KMS-11 (cell line): ENCODE results near the gene CASP14.

Source experiments
- H2AFZ ChIP-seq: fragments of 200-600 bp; sonication (generic); 2 replicates; pipeline ENCODE4 v1.6.1; 2016; ENCODE audit warnings: antibody characterized with exemption, mixed run types, low read depth
- H3K27ac ChIP-seq: fragments of 200-600 bp; sonication (generic); 2 replicates; pipeline ENCODE4 v1.6.1; 2016; ENCODE audit warnings: mild to moderate bottlenecking, mixed run types
- H3K27me3 ChIP-seq: fragments of 200-600 bp; sonication (generic); 2 replicates; pipeline ENCODE4 v1.6.1; 2017; ENCODE audit warnings: mild to moderate bottlenecking, low read depth, mixed run types, moderate library complexity; ENCODE audit not compliant: insufficient read depth
- H3K36me3 ChIP-seq: fragments of 200-600 bp; sonication (generic); 2 replicates; pipeline ENCODE4 v1.6.1; 2017; ENCODE audit warnings: mild to moderate bottlenecking, mixed run types; ENCODE audit not compliant: insufficient read depth
- H3K4me1 ChIP-seq: fragments of 200-600 bp; sonication (generic); 2 replicates; pipeline ENCODE4 v1.6.1; 2016; ENCODE audit warnings: mild to moderate bottlenecking, low read depth, mixed run types; ENCODE audit not compliant: poor library complexity, severe bottlenecking
- H3K4me2 ChIP-seq: fragments of 200-600 bp; sonication (generic); 2 replicates; pipeline ENCODE4 v1.7.0; 2016; ENCODE audit warnings: mild to moderate bottlenecking, mixed run types
- H3K4me3 ChIP-seq: fragments of 200-600 bp; sonication (generic); IDR thresholded peaks from 2 replicates; pipeline ENCODE4 v1.6.1; 2017; ENCODE audit warnings: low read depth, low read length, mixed read lengths; ENCODE audit not compliant: insufficient read depth
- H3K79me2 ChIP-seq: fragments of 200-600 bp; sonication (generic); 2 replicates; pipeline ENCODE4 v1.6.1; 2016; ENCODE audit warnings: low read depth, mixed run types; ENCODE audit not compliant: insufficient read depth
- H3K9ac ChIP-seq: fragments of 200-600 bp; sonication (generic); 2 replicates; pipeline ENCODE4 v1.6.1; 2016; ENCODE audit warnings: mild to moderate bottlenecking, mixed run types
- H4K20me1 ChIP-seq: fragments of 200-600 bp; sonication (generic); 2 replicates; pipeline ENCODE4 v1.6.1; 2016; ENCODE audit warnings: mild to moderate bottlenecking, mixed run types; ENCODE audit not compliant: insufficient read depth
- TF ChIP-seq, protein P1 (sequence below): fragments of 200-600 bp; sonication (generic); conservative IDR thresholded peaks from 2 replicates; pipeline ENCODE4 v1.6.1; 2017; ENCODE audit warnings: low read depth, mild to moderate bottlenecking, antibody characterized with exemption, low read length, moderate library complexity, mixed read lengths

The CASP14 gene

GRCh38 chr19:15098460-15098859, 49.2 kb downstream of the CASP14 start:
- H2AFZ ChIP-seq, result no peak overlapping the region
- no peaks in the 10 kb centered on the region for H4K20me1 ChIP-seq
- no peak overlapping the region for H3K27ac ChIP-seq
- no peak overlapping the region for H3K9ac ChIP-seq
- TF ChIP-seq, protein P1, sequence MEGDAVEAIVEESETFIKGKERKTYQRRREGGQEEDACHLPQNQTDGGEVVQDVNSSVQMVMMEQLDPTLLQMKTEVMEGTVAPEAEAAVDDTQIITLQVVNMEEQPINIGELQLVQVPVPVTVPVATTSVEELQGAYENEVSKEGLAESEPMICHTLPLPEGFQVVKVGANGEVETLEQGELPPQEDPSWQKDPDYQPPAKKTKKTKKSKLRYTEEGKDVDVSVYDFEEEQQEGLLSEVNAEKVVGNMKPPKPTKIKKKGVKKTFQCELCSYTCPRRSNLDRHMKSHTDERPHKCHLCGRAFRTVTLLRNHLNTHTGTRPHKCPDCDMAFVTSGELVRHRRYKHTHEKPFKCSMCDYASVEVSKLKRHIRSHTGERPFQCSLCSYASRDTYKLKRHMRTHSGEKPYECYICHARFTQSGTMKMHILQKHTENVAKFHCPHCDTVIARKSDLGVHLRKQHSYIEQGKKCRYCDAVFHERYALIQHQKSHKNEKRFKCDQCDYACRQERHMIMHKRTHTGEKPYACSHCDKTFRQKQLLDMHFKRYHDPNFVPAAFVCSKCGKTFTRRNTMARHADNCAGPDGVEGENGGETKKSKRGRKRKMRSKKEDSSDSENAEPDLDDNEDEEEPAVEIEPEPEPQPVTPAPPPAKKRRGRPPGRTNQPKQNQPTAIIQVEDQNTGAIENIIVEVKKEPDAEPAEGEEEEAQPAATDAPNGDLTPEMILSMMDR, result no peak
- no peak overlapping the region for H3K4me2 ChIP-seq
- H3K79me2 ChIP-seq, result no peaks in the 10 kb centered on the region
- no peak overlapping the region for H3K4me3 ChIP-seq
- peaks cover 30% of the 10 kb centered on the region; the same call in 1 of the 2 replicates for H3K27me3 ChIP-seq
- H3K4me1 ChIP-seq, result no peaks in the 10 kb centered on the region
- no peaks in the 10 kb centered on the region for H3K36me3 ChIP-seq

DNA sequence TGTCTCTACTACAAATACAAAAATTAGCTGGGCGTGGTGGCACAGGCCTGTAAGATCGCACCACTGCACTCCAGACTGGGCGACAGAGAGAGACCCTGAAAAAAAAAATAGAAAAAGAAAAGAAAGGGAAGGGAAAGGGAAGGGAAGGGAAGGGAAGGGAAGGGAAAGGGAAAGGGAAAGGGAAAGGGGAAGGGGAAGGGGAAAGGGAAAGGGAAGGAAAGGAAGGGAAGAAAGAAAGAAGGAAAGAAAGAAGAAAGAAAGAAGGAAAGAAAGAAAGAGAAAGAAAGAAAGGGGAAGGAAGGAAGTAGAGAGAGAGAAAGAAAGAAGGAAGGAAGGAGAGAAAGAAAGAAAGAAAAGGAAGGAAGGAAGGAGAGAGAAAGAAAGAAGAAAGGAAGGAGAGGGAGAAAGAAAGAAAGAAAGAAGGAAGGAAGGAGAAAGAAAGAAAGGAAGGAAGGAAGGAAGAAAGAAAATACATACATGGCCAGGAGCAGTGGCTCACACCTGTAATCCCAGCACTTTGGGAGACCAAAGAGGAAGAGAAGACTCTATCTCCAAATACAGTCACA, 49.8 kb downstream of the CASP14 start:
- Histone ChIP-seq H3K27ac (no peak overlapping the region), H3K9ac (no peak overlapping the region), H3K4me2 (no peak overlapping the region), H4K20me1 (no peaks in the 10 kb centered on the region), H3K4me1 (no peaks in the 10 kb centered on the region), H3K27me3 (peaks cover 28% of the 10 kb centered on the region; the same call in 1 of the 2 replicates), H3K79me2 (no peaks in the 10 kb centered on the region), H3K4me3 (no peak overlapping the region), H3K36me3 (no peaks in the 10 kb centered on the region), H2AFZ (no peak overlapping the region)
- TF ChIP-seq, protein P1, result no peak

- TF ChIP-seq, protein P1, result peak; percentile 61
These were observed 52.3 kb downstream of the CASP14 start for GRCh38 chr19:15101479-15102082.

DNA sequence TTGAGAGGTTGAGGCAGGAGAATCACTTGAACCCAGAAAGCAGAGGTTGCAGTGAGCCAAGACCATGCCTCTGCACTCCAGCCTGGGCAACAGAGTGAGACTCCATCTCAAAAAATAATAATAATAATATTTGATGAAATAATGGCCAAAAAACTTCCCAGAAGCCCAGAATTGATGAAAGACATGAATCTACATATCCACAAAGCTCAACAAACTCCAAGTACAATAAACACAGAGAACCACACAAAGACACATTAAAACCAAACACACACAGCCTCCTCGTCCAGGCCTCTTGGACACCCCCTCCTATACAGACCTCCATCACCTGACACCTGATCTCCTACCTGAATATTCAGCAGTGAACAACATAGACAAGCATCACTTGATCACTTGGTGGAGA, 54.7 kb downstream of the CASP14 start:
- TF ChIP-seq, protein P1, result no peak

More at GRCh38 chr19:15101479-15102082, 52.3 kb downstream of the CASP14 start:
- no peaks in the 10 kb centered on the region for H3K36me3 ChIP-seq
- no peaks in the 10 kb centered on the region for H3K4me1 ChIP-seq
- H3K79me2 ChIP-seq, result no peaks in the 10 kb centered on the region
- no peak overlapping the region for H3K4me2 ChIP-seq
- H2AFZ ChIP-seq, result no peak overlapping the region
- H3K9ac ChIP-seq, result no peak overlapping the region
- no peak overlapping the region for H3K4me3 ChIP-seq
- peaks cover 15% of the 10 kb centered on the region; the same call in 1 of the 2 replicates for H3K27me3 ChIP-seq
- H4K20me1 ChIP-seq, result no peaks in the 10 kb centered on the region
- H3K27ac ChIP-seq, result no peak overlapping the region

More for the DNA sequence above, 54.7 kb downstream of the CASP14 start:
- Histone ChIP-seq H4K20me1 (no peaks in the 10 kb centered on the region), H3K27me3 (peaks cover 12% of the 10 kb centered on the region; the same call in 1 of the 2 replicates), H3K4me1 (no peaks in the 10 kb centered on the region), H3K36me3 (no peaks in the 10 kb centered on the region), H3K9ac (no peak overlapping the region), H3K27ac (no peak overlapping the region), H3K79me2 (no peaks in the 10 kb centered on the region), H2AFZ (no peak overlapping the region), H3K4me2 (no peak overlapping the region), H3K4me3 (no peak overlapping the region)
